Endothelial cell of umbilical vein (primary cell): ENCODE results near the gene GPNMB.

Experiments used
- CTCF ChIP-seq, 2 donors: IDR thresholded peaks; 1 replicate in 1 of 2; 2 replicates in 1 of 2; pipeline ENCODE4 v1.5.1; 2011; ENCODE audit warnings: low read length in 2 of 2, mild to moderate bottlenecking in 2 of 2, moderate library complexity in 2 of 2, control low read depth in 1 of 2, inconsistent platforms in 1 of 2, low read depth in 1 of 2; ENCODE audit not compliant: insufficient read depth in 1 of 2; ENCODE audit errors: extremely low read depth in 1 of 2
- EZH2 ChIP-seq: IDR thresholded peaks from 2 replicates; pipeline ENCODE4 v1.6.1; 2012; ENCODE audit warnings: borderline replicate concordance, low read depth, mild to moderate bottlenecking, moderate library complexity, low read length, inconsistent platforms; ENCODE audit not compliant: severe bottlenecking
- JUN ChIP-seq: IDR thresholded peaks from 2 replicates; pipeline ENCODE4 v1.6.1; 2011; ENCODE audit warnings: borderline replicate concordance, low read depth; ENCODE audit not compliant: insufficient read length, insufficient read depth
- MYC ChIP-seq: IDR thresholded peaks from one replicate; pipeline ENCODE4 v1.6.1; 2011; ENCODE audit warnings: mild to moderate bottlenecking, low read depth, low read length
- POLR2A ChIP-seq: IDR thresholded peaks from 2 replicates; pipeline ENCODE4 v1.6.1; 2012; ENCODE audit warnings: low read depth, mild to moderate bottlenecking, control low read depth, low read length
- POLR2AphosphoS5 ChIP-seq: IDR thresholded peaks from 2 replicates; pipeline ENCODE4 v1.6.1; 2012; ENCODE audit warnings: low read depth, mild to moderate bottlenecking, control low read depth, low read length, moderate library complexity; ENCODE audit not compliant: insufficient read depth

- no peak for TF ChIP-seq CTCF (IDR thresholded peaks at IDR 0.05; ENCODE audit: extremely low read depth in 1 of 2, insufficient read depth in 1 of 2, low read depth in 1 of 2, low read length in 2 of 2)
- TF ChIP-seq EZH2 = no peak
- no peak for TF ChIP-seq POLR2AphosphoS5
- no peak for TF ChIP-seq POLR2A
- TF ChIP-seq JUN = no peak
- no peak for TF ChIP-seq MYC
These were observed 10.2 kb downstream of the GPNMB start for GRCh38 chr7:23256731-23257130.
